Measurements from ENCODE around the gene RAET1G.

RAET1G gene

GRCh38 chr6:149869275-149869892 lies 53.5 kb downstream of the RAET1G start:
- no peak for DNase-seq (ENCODE audit: low read depth in 1 of 2, low spot score in 1 of 2)

- DNase-seq (ENCODE audit: low read depth in 1 of 2, low spot score in 1 of 2): no peak
Measured at GRCh38 chr6:149867876-149868640, 54.9 kb downstream of the RAET1G start.

All from stimulated activated CD4-positive, alpha-beta T cell treated with anti-CD3 and anti-CD28 coated beads, Interleukin-15, amount 100 ng/mL, for 1 hour (primary cell).